IPS DF 4.7 (cell line): ENCODE data around the gene ETV5.
"Not testable (repeated sequence)": the region's sequence is repeated elsewhere in the genome, so short reads cannot be mapped to it uniquely, and the experiment has no call there.

Experiments
- DNase-seq: peaks from one replicate; pipeline ENCODE4 v3.0.0-alpha.2; 2013; ENCODE audit warnings: low spot score; ENCODE audit errors: extremely low read depth

The ETV5 gene

DNA sequence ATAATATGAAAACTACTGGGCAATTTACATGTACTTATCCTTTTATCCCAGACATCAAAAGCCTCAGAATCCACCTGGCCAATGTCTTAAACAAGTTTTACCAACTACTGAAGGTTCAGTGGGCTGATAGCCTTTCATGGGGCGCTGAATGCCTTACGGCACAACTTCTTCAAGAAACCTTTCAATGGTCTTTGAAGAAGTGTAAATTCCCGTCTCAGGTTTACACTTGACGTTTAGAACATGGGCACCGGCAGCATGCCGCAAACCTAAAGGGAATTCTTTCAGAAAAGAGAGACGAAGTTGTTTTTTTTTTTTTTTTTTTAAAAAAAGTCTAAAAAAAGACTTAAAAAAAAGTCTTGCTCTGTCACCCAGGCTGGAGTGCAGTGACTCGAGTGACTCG lies 39.7 kb downstream of the ETV5 start:
- DNase-seq: no peak

DNA sequence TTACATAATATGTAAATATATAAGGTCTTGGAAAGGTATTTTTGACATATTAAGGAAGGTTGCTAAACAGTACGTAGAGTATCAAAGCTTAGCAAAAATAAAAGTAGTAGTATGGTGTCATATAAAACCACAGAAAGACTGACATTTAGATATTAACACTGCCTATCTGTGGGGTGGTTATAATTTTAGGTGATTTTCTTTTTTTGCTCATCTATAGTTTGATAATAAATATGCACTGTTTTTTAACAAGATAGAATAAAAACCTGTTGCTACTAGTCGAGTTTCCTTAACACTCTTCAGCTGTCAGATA lies 40.7 kb downstream of the ETV5 start:
- no peak for DNase-seq

DNA sequence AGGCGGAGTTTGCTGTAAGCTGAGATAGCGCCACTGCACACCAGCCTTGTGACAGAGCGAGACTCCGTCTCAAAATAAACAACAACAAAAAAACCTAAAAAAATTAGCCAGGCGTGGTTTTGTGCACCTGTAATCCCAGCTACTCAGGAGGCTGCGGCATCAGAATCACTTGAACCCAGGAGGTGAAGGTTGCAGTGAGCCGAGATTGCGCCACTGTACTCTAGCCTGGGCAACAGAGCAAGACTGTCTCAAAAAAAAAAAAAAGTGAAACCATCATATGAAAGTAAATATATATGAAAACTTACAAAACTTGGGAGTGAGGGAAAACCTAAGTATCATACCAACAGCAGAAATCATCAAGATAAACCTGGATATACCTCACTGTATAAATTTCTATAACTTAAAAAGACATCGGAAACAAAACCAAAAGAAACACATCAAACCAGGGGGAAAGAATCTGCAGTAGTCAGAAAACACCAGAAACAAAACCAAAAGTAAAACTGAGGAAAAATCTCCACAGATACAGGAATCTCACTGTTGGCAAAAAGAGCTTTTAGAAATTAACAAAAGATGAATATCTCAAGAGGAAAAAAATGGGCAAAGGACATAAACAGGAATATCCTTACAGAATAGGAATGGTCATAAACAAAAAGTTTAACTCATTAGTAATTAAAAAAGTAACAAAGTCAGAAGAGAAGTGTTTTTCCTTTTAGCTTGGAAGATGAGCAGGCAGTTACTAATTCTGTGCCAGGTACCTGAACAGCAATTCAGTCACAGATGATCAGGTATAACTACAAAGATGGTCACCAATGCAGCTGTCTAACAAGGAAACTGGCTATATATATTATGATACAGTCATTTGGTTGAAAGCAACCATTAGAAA lies 41.3 kb downstream of the ETV5 start:
- no peak for DNase-seq

GRCh38 chr3:186060222-186060621 lies 48.7 kb downstream of the ETV5 start:
- DNase-seq: no peak

DNA sequence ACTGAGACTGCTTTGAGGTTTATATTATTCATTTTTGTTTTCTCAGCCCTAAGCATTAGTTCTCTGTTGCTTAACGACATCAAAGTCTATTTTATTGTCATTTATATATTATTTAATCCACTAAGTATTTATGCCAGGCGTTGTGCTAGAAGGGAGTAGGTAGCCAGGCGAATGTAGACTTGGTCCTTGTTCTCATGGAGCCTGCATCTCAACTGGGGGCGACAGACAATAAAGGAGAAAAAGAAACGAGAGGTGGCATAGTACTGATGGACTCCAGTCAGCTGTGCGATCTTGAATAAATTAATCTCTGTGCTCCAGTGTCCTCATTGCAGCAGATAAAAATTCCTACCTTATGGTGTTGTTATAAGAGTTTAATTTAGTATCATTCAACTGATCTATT lies 49.7 kb downstream of the ETV5 start:
- no peak for DNase-seq

GRCh38 chr3:186058225-186058624 lies 50.7 kb downstream of the ETV5 start:
- no peak for DNase-seq

- peak; percentile 53 for DNase-seq
Measured at GRCh38 chr3:186057594-186057993, 51.3 kb downstream of the ETV5 start.

GRCh38 chr3:186054792-186055352 lies 54.0 kb downstream of the ETV5 start:
- DNase-seq: no peak

DNA sequence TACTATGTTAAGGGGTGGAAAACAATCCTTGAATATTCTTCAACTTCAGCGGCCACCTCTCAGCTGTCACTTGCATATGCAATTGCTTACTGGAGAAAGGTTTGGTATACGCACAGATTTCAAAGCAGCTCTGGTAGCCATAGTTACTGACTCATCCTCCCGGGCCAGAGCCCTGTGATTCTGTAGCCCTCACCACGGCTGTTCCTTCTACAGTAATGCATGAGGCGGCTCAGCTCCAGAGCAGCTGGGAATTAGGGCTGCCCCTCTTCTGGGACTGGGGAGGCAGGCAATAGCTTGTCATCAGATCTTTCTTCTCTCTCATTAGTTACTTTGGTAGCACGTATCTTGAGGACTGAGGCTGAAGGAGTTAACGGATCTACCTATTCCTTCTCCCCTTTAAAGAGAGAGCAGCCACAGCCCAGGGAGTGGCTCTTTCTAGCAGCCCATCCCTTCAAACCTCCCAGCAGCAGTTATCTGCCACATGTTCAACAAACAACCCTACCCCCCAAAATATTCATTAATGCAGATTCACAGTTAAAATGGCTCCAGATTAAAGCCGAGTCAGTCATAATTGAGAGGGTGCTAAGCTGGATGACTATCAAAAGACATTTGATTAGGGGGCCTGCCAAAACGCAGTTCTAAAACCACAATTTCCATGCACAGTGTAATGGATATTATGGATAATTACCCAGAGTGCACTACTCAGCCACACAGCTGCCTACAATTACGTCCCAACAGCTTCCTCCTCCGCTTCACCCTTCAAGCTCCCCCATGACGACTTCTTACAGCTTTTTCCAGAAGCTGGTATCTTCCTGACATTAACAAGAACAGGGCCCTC lies 54.7 kb downstream of the ETV5 start:
- no peak for DNase-seq

DNA sequence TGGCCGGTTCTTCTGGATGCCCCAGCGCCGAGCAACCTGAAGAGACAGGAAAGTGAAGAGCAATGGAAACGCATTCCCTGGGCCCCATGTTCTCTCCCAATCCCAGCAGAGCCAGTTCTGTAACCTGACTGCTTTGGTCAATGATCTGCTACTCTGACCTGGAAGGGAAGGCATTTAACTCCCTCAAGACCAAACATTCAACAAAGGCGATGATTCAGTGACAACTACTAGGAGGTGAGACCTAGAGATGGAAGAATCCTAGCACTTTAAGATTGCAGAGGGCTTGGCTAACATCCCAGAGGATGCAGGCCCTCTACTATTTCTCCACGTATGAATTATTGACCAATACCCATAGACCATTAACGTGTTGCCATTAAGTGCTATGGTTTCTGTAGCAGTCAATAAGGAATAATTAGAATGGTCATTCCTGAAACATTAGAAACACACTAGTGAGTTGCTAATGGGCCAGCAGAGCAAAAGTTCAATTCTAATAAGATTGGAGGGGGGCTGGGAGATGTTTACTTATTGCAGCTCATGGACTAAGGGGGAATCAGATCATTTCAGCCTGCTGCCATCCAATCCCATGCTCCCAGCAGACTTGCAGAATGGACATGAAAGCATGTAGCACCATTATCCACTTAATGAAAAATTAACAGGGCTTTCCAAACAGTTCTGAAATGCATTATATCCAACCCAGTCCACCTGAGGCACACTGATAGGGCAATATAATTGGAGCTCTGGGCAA lies 56.6 kb downstream of the ETV5 start:
- DNase-seq: no peak

DNA sequence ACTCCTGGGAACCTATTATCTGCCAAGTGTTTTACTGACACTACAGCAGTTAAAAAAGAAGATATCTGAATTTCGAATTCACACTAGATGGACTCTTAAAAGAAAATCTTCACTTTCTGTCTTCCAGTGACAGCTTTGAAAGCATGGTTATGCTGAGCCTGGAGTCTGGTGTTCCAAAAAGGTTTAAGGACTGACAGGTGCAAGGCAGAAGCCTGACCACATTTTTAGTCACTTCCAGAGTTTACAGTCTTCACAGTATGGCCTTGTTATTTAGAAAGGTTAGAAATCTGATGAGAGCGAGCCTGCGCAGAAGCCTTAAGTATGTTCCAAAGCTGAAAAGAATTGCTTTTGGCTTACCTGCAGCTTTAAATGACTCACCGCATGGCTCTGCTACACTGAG lies 59.9 kb downstream of the ETV5 start:
- DNase-seq: no peak

- DNase-seq: no peak
Measured at GRCh38 chr3:186048119-186048518, 60.8 kb downstream of the ETV5 start.

DNA sequence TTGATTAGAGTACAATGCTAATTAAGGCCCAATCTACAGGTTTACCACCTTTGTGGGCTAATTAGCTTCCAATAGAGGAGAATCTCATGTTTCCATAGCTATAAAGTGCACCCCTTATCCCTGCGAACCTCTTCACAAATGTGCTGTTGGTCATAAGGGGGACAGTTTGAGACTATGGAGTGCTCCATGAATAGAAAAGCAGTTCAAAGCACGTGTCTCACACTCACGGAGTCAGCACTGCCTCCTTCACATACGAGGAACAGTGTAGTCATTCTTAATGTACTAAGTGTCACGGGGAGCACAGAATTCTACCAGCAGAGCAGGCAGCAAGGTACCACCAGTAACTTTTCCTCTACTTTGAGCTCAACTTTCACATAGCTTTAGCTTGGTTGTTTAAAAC lies 62.1 kb downstream of the ETV5 start:
- DNase-seq: no peak

- no peak for DNase-seq
Measured at GRCh38 chr3:186044968-186045367, 63.9 kb downstream of the ETV5 start.

GRCh38 chr3:186044427-186044826 lies 64.5 kb downstream of the ETV5 start:
- DNase-seq: no peak

- no peak for DNase-seq
Measured at GRCh38 chr3:186042521-186043202, 66.2 kb downstream of the ETV5 start.

DNA sequence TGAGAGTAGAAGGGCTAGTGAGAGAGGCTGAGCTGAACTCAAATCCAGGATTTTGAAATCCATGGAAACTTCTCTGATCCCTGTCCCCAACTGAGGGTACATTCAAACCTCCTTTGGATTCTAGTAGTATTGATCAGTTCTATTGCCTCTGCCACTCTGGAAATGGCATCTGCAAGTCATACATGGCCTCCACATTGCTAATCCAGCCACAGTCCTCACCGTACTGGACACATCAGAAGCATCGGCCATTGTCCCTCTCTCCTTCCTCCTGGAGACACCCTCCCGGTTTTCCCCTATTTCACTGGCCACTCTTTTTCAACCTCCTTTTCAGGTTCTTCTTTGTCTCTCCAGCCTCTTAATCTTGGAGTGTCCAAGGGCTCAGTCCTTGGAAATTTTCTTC lies 66.9 kb downstream of the ETV5 start:
- DNase-seq: no peak

GRCh38 chr3:186038360-186038759 lies 70.5 kb downstream of the ETV5 start:
- DNase-seq: no peak

GRCh38 chr3:186035277-186035676 lies 73.6 kb downstream of the ETV5 start:
- DNase-seq: no peak

DNA sequence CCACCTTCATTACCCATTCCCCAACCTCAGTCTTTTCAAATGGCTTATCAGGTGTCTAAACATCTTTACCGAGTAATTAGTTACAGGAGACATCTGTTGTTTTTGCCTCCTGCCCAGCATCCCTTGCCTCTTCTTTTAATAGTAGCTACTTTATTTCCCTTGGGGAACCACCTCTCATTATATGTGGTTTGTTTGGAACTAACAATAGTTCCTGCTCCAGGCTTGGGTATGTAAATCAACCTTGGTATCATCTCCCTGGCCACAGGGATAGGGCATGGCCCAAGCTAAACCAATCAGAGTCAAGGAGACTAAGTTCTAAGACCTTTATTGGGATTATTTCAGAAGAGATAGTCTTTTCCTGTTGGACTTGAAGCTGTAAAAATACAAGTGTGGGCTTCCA lies 76.6 kb downstream of the ETV5 start:
- no peak for DNase-seq

- DNase-seq: not testable (repeated sequence)
Measured at GRCh38 chr3:186025993-186026392, 82.9 kb downstream of the ETV5 start.
